Naive B cell (primary cell): ENCODE measurements around the gene ZNF519. TPM values are rescaled to one million over a fixed set of nuclear protein-coding genes. Genes with fewer than 3 reads are reported as not detected.
"Not testable (repeated sequence)": the region's sequence is repeated elsewhere in the genome, so short reads cannot be mapped to it uniquely, and the experiment has no call there.

Experiments
- ATAC-seq, 2 donors: fragments of 150-1000 bp; cut with Tn5 transposase; 2 replicates each; pipeline ENCODE4 v1.10.0; 2021; ENCODE audit warnings: low read depth in 2 of 2, mild to moderate bottlenecking in 2 of 2, moderate library complexity in 2 of 2
- DNase-seq: peaks from one replicate; pipeline ENCODE4 v3.0.0; 2022
- H3K27ac Mint-ChIP-seq, 6 donors: one replicate each; pipeline ENCODE4 v1.8.0; 2020 to 2022; ENCODE audit warnings: mild to moderate bottlenecking in 6 of 6, mixed read lengths in 6 of 6, moderate library complexity in 5 of 6, inconsistent platforms in 2 of 6
- H3K27me3 Mint-ChIP-seq, 3 donors: one replicate each; pipeline ENCODE4 v1.8.0; 2021 to 2022; ENCODE audit warnings: mixed read lengths in 3 of 3, mild to moderate bottlenecking in 1 of 3
- H3K36me3 Mint-ChIP-seq, 2 donors: one replicate each; pipeline ENCODE4 v1.8.0; 2020 to 2022; ENCODE audit warnings: mixed read lengths in 2 of 2, inconsistent platforms in 1 of 2, mild to moderate bottlenecking in 1 of 2
- H3K4me1 Mint-ChIP-seq, 3 donors: one replicate each; pipeline ENCODE4 v1.8.0; 2020 to 2022; ENCODE audit warnings: mixed read lengths in 3 of 3, inconsistent platforms in 1 of 3, mild to moderate bottlenecking in 1 of 3, moderate library complexity in 1 of 3
- H3K4me3 Mint-ChIP-seq, 8 donors: one replicate each; pipeline ENCODE4 v1.8.0; 2020 to 2022; ENCODE audit warnings: mild to moderate bottlenecking in 8 of 8, mixed read lengths in 8 of 8, moderate library complexity in 8 of 8, inconsistent platforms in 2 of 8
- H3K9me3 Mint-ChIP-seq, 7 donors: one replicate each; pipeline ENCODE4 v1.8.0; 2020 to 2022; ENCODE audit warnings: mixed read lengths in 7 of 7, mild to moderate bottlenecking in 5 of 7, inconsistent platforms in 2 of 7, moderate library complexity in 1 of 7
- polyA plus RNA-seq, 6 donors: library from polyadenylated mRNA; unstranded; fragments of 300-500 nt; fragmentation: Illumina TruSeq; gene quantifications; one replicate each; pipeline ENCODE4 v1.2.3, GENCODE V29; 2021; ENCODE audit warnings: low read depth in 6 of 6

Gene ZNF519
- polyA plus RNA-seq, 6 donors from 2014 or later: 3.6 to 8.2 (median 5.6) TPM

DNA sequence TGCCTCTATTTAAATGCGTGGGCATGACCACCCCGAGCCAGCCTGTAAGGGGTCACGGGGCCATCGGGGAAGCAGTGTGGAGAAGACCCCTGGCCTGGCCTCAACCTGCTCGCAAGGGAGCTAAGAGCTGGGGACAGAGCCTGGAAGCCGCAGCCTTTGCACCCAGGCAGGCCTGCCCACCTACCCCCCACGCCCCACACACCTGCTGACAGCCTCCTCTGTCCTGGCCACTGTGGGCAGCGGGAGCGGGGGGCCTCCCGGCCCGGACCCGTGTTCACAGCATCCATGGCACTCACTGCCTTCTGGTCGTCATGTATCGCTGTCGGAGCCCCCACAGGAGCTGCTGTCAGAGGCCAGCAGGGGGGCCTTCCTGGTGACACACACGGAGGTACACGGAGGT is 11.2 kb upstream of the ZNF519 start:
- peaks cover 0 to 10% (median 8%) of the 10 kb centered on the region in 3 donors for H3K27me3 Mint-ChIP-seq
- not testable (repeated sequence) for H3K9me3 Mint-ChIP-seq, ATAC-seq, DNase-seq, H3K4me1 Mint-ChIP-seq, H3K36me3 Mint-ChIP-seq, H3K4me3 Mint-ChIP-seq, H3K27ac Mint-ChIP-seq

DNA sequence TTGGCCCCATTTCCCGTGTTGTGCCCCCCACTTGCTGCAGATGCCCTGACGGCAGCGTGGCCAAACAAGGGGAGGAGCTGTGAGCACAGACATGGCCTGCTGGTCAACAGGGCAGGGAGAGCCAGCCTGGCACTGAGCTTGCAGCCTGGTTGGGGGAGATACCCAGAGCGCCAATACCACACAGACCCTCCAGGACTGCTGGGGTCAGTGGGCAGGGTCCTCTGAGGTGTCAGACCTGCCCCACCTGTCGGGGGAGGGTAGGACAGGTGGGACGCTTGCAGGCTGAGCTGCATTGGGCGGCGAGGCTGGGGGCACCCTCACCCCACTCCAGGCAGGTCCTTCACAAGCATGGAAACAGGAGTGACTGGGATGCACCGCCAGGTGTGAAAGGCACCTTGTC is 9.9 kb upstream of the ZNF519 start:
- not testable (repeated sequence) for H3K36me3 Mint-ChIP-seq, ATAC-seq, H3K27ac Mint-ChIP-seq, H3K9me3 Mint-ChIP-seq, H3K4me3 Mint-ChIP-seq, DNase-seq, H3K4me1 Mint-ChIP-seq
- peaks cover 0 to 20% (median 10%) of the 10 kb centered on the region in 3 donors for H3K27me3 Mint-ChIP-seq

DNA sequence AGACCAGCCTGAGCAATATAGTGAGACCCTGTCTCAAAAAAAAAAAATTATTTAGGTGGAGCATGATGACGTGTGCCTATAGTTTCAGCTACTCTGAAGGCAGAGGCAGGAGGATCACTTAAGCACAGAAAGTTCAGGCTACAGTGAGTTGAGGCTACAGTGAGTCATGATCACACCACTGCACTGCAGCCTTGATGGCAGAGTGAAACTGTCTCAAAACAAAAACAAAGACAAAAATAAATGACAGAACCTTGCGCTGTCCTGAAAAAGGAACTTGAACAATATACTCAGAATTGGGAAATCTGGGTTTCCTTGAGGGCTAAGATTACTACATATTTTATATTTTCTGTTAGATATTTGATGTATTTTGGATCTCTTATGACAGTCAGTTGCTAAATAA is 7.3 kb upstream of the ZNF519 start:
- not testable (repeated sequence) for H3K27ac Mint-ChIP-seq, H3K4me3 Mint-ChIP-seq, H3K4me1 Mint-ChIP-seq, DNase-seq, H3K9me3 Mint-ChIP-seq, H3K36me3 Mint-ChIP-seq, ATAC-seq
- H3K27me3 Mint-ChIP-seq: peaks cover 0 to 15% (median 7%) of the 10 kb centered on the region in 3 donors

DNA sequence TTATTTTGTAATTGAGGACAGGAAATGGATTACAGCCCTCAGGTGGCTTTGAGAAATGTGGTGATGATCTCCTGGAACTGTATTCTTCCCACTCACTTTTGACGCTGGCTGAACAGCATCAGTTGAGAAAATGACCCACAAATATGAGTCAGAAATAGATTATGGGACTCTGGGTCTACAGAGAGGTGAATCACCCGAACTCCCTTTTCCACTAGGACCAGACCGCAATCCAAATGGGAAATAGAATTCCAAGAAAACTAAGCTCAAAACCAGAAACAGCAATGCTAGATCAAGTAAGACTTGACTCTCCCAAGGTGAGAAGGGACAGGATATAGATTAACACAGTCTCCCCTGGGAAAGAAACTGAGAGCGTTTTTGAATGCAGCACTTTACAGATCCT is 5.7 kb upstream of the ZNF519 start:
- not testable (repeated sequence) for H3K4me1 Mint-ChIP-seq
- peaks cover 0 to 15% (median 7%) of the 10 kb centered on the region in 3 donors for H3K27me3 Mint-ChIP-seq

DNA sequence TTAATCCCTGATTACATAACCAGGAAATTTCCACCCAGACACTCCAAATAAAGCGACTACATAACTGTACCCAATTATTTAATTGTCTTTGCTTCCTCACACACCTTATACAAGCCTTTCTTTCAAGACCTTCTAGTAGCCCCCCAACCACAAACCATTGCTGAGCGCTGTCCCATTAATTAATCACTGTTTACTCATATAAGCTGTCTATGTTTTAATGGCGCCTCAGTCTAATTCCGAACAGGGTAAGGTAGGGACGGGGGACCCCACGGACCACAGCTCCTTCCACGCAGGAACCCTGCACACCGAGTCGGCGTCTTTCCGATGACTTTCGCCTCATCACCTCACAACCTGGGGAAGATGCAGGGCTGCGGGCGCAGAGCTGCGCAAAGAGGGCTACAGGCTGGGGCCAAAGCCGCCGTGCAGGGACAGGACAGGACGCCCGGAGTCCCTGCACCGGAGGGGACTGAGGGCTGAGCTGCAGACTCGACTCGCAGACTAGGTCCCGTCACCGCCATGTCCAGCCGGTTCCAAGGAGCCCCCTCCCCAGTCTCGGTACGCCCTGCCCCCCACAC is 452 bp downstream of the ZNF519 start:
- not testable (repeated sequence) for H3K9me3 Mint-ChIP-seq, H3K27me3 Mint-ChIP-seq, H3K36me3 Mint-ChIP-seq
- peak overlapping the region; percentile 88 to 96 (median 95) for H3K4me3 Mint-ChIP-seq
- peaks cover 7 to 20% (median 18%) of the 10 kb centered on the region in 3 donors for H3K4me1 Mint-ChIP-seq
- peak; percentile 13 to 26 for ATAC-seq
- DNase-seq: peak; percentile 3
- peak overlapping the region; percentile 53 to 95 (median 76) for H3K27ac Mint-ChIP-seq

More for the DNA sequence above, 5.7 kb upstream of the ZNF519 start:
- H3K27ac Mint-ChIP-seq, H3K36me3 Mint-ChIP-seq, H3K4me3 Mint-ChIP-seq, H3K9me3 Mint-ChIP-seq, DNase-seq, ATAC-seq: not testable (repeated sequence)

DNA sequence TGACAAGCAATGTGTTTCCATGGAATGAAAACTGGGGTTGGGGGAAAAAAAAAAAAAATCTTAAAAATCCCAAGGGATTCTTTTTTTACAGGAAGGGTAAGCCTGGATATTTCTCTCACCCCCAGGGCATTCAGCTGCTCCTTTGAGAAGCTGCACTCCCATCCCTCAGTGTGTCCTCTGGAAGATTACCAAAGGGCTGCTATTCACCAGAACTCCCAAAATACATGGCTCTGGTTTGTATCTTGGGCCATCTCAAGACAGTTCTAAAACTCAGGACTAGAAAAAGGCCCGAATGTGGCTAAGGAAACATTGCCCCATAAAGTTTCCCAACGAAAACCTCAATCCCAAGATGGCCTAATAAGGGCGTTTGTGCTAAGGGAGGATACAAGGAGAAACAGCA is 1.4 kb downstream of the ZNF519 start:
- H3K27ac Mint-ChIP-seq: not testable (repeated sequence)

DNA sequence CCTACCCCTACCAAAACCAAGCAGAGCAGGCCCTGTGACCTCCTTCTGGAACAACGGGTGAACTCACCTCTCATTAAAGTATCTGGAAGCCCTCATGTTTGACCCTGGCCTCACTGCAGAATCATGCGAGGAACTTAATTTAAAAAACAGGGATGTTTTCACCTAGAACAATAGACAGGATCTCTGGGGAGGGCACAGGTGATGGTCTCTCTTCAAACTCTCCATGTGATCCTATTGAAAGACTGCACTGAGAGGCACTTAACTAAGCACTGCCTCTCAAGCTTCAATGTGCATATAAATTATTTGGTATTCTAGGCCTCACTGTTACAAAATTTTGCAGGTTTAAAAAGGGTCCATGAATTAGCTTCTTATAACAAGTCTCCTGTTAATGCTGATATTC is 7.5 kb downstream of the ZNF519 start:
- H3K4me1 Mint-ChIP-seq: peaks cover 4 to 6% (median 5%) of the 10 kb centered on the region in 3 donors
- no peak for DNase-seq
- no peak overlapping the region for H3K27ac Mint-ChIP-seq
- no peak overlapping the region for H3K4me3 Mint-ChIP-seq
- no peak for ATAC-seq
- H3K36me3 Mint-ChIP-seq: no peaks in the 10 kb centered on the region
- H3K27me3 Mint-ChIP-seq: no peaks in the 10 kb centered on the region
- no peaks in the 10 kb centered on the region for H3K9me3 Mint-ChIP-seq

More for the DNA sequence above, 1.4 kb downstream of the ZNF519 start:
- ATAC-seq, H3K27me3 Mint-ChIP-seq, H3K36me3 Mint-ChIP-seq, DNase-seq, H3K9me3 Mint-ChIP-seq: not testable (repeated sequence)
- Mint-ChIP-seq H3K4me1 (peaks cover 7 to 20% (median 18%) of the 10 kb centered on the region in 3 donors), H3K4me3 (peak overlapping the region in 5 of 8 donors; percentile 16 to 94 (median 55))

DNA sequence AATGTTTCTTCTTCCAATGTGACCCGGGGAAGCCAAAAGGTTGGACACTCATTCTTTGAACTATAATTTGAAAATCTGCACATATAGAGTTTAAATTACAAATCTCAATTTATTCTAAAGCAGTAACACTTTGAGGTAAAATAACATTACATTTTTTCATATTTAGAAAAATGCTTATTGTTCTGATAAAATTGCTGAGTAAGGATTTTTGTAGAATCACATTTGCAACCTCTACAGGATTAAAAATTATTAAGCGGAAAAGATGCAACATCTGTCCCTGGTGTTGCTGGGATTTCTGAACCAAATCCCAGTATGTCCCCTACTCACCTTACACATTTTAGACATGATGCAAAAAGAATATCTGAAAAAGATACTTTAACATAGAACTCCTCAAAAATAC is 10.1 kb downstream of the ZNF519 start:
- Mint-ChIP-seq H3K36me3 (no peaks in the 10 kb centered on the region), H3K4me1 (peaks cover 6 to 10% (median 10%) of the 10 kb centered on the region in 3 donors), H3K27ac (no peak overlapping the region), H3K9me3 (no peaks in the 10 kb centered on the region), H3K27me3 (no peaks in the 10 kb centered on the region), H3K4me3 (no peak overlapping the region)
- no peak for DNase-seq
- ATAC-seq: no peak

DNA sequence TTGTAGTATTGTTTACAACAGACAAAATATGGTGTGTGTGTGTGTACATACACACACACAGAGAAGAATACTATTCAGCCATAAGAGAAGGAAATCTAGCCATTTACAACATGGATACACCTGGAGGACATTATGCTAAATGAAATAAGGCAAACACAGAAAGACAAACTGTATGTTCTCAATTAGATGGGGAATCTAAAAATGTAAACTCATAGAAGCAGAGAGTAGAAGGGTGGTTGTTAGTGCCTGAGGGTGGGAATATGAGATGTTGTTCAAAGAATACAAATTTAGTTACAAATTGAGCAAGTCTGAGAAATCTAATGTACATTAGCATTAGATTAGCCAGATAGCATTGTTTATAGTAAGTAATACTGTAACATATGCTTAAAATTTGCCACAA is 11.3 kb downstream of the ZNF519 start:
- no peak for ATAC-seq
- H3K9me3 Mint-ChIP-seq: peaks cover 0 to 3% (median 0%) of the 10 kb centered on the region in 7 donors
- no peak overlapping the region for H3K4me3 Mint-ChIP-seq
- no peaks in the 10 kb centered on the region for H3K27me3 Mint-ChIP-seq
- no peak overlapping the region for H3K27ac Mint-ChIP-seq
- no peak for DNase-seq
- H3K36me3 Mint-ChIP-seq: no peaks in the 10 kb centered on the region
- H3K4me1 Mint-ChIP-seq: peaks cover 7 to 12% (median 11%) of the 10 kb centered on the region in 3 donors

DNA sequence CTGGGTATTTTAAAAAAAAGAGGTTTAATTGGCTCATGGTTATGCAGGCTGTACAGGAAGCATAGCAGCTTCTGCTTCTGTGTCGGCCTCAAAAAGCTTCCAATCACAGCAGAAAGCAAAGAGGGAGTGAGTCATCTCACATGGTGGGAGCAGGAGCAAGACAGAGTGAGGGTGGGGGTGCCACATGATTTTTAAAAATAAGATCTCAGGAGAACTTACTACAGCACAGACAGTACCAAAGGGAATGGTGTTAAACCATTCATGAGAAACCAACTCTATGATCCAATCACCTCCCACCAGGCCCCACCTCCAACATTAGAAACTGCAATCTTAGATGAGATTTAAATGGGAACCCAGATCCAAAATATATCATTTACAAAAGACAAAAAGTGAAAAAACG is 14.6 kb downstream of the ZNF519 start:
- H3K4me3 Mint-ChIP-seq: no peak overlapping the region
- H3K9me3 Mint-ChIP-seq: peaks cover 0 to 14% (median 2%) of the 10 kb centered on the region in 7 donors
- no peaks in the 10 kb centered on the region for H3K27me3 Mint-ChIP-seq
- H3K36me3 Mint-ChIP-seq: peaks cover 7 to 8% of the 10 kb centered on the region in 2 donors
- H3K27ac Mint-ChIP-seq: no peak overlapping the region
- H3K4me1 Mint-ChIP-seq: peaks cover 7 to 12% (median 11%) of the 10 kb centered on the region in 3 donors
- ATAC-seq: no peak
- DNase-seq: no peak

DNA sequence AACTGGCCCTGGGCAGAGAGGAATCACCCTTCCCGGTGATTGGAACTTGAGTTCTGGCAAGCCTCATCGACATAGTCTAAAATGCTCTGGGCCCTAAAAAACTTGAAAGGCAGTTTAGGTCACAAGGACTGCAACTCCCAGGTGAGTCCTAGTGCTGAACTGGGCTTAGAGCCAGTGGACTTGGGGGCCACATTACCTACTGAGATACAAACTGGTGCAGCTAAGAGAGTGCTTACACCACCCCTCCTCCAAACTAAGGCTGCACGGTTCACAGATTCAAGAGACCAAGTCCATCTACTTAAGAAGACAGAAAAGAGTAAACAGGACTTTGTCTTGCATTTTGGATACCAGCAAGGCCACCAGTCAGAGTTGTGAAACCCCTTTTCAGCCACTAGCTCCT is 25.3 kb downstream of the ZNF519 start:
- ATAC-seq (no peak), DNase-seq (no peak)
- no peaks in the 10 kb centered on the region for H3K27me3 Mint-ChIP-seq
- H3K4me1 Mint-ChIP-seq: no peaks in the 10 kb centered on the region
- no peak overlapping the region for H3K4me3 Mint-ChIP-seq
- H3K36me3 Mint-ChIP-seq: peaks cover 18 to 42% of the 10 kb centered on the region in 2 donors
- H3K27ac Mint-ChIP-seq: peak overlapping the region in 1 of 6 donors; percentile 26
- H3K9me3 Mint-ChIP-seq: peaks cover 7 to 67% (median 50%) of the 10 kb centered on the region in 7 donors

DNA sequence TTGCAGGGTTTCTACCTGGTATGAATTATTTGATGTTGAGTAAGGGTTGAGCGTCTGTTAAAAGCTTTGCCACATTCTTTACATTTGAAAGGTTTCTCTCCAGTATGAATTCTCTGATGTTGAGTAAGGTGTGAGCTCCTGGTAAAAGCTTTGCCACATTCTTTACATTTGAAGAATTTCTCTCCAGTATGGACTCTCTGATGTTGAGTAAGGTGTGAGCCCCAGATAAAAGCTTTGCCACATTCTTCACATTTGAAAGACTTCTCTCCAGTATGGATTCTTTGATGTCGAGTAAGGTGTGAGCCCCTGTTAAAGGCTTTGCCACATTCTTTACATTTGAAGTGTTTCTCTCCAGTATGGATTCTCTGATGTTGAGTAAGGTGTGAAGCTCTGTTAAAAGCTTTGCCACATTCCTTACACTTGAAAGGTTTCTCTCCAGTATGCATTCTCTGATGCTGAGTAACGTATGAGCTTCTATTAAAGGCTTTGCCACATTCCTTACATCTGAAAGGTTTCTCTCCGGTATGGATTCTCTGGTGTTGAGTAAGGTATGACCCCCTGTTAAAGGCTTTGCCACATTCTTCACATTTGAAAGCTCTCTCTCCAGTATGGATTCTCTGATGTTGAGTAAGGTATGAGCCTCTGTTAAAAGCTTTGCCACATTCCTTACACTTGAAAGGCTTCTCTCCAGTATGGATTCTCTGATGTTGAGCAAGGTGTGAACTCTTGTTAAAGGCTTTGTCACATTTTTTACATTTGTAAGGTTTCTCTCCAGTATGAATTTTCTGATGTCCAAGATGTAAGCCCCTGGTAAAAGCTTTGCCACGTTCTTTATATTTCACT is 27.1 kb downstream of the ZNF519 start:
- Mint-ChIP-seq H3K4me1 (no peaks in the 10 kb centered on the region), H3K36me3 (peaks cover 26 to 49% of the 10 kb centered on the region in 2 donors), H3K27ac (no peak overlapping the region), H3K4me3 (peak overlapping the region in 1 of 8 donors; percentile 6), H3K27me3 (no peaks in the 10 kb centered on the region), H3K9me3 (peaks cover 7 to 62% (median 48%) of the 10 kb centered on the region in 7 donors)
- ATAC-seq (no peak), DNase-seq (no peak)

DNA sequence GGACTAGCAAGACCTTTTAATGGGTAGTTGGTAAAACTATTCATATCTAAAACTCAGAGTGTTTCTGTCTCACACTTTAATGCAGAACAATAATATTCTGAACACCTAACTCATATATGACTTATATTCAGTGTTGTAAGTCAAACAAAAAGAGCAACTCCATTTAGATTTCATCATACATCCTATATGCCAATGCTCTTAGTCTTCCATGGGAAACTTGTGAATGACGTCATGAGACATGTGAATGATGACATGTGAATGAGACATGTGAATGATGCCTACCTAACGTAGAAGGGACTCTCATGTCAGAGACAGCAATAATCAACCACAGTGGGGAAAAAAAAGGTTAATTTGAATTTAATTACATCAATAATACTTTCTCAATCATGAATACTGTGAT is 28.0 kb downstream of the ZNF519 start:
- peaks cover 6 to 55% (median 42%) of the 10 kb centered on the region in 7 donors for H3K9me3 Mint-ChIP-seq
- DNase-seq (no peak), ATAC-seq (no peak)
- no peaks in the 10 kb centered on the region for H3K27me3 Mint-ChIP-seq
- H3K4me1 Mint-ChIP-seq: no peaks in the 10 kb centered on the region
- peaks cover 26 to 48% of the 10 kb centered on the region in 2 donors for H3K36me3 Mint-ChIP-seq
- no peak overlapping the region for H3K4me3 Mint-ChIP-seq
- H3K27ac Mint-ChIP-seq: no peak overlapping the region
